GDM1 (cell line): Measurements from ENCODE around the gene ANKRD13A.
A peak's percentile ranks its signal among the peaks of the same experiment; 100 is the strongest.
"Not testable (repeated sequence)": the region's sequence is repeated elsewhere in the genome, so short reads cannot be mapped to it uniquely, and the experiment has no call there.

ENCODE experiments used
- DNase-seq: peaks from one replicate; lab custom pipeline; 2025; lab: John Stamatoyannopoulos, UW

Gene ANKRD13A

DNA sequence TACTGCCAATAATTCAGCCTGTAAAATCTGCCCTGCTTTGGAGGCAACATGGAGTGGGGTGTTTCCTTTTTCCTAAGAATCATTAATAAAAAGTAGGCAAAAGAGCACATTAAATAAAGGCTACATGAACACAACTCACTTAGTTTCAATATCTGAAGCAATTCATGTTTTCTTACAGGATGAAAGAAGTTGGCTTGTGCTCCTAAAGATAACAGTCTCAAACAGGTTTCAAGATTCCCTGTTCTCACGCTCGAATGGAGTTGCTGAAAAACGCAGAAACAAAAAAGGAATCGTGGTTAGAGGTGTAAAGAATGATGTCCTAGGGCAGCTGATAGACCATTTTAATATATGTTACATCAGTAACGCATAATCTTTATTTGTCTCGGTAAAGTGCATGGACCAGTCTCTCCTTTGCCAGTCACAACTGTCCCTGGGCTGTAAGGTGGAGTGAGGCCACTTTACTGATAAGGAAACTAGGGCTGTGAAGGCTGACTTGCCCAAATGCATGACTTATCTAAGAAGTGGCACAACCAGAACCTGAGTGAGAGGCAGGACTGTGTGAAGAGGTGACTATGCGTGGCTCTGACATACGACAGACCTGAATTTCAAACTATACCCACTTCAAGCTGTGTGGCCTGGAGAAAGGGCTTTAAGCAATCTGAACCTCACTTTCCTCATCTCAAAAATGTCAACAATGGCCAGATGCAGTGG lies 15.6 kb upstream of the ANKRD13A start:
- DNase-seq, result no peak

DNA sequence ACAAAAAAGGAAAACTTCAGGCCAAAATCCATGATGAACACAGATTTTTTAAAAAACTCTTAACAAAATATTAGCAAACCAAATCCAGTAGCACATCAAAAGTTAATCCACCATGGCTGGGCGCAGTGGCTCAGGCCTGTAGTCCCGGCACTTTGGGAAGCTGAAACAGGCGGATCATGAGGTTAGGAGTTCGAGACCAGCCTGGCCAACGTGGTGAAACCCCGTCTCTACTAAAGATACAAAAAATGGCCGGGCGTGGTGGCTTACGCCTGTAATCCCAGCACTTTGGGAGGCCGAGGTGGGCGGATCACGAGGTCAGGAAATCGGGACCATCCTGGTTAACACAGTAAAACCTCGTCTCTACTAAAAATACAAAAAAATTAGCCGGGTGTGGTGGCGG lies 13.0 kb upstream of the ANKRD13A start:
- DNase-seq, result not testable (repeated sequence)

DNA sequence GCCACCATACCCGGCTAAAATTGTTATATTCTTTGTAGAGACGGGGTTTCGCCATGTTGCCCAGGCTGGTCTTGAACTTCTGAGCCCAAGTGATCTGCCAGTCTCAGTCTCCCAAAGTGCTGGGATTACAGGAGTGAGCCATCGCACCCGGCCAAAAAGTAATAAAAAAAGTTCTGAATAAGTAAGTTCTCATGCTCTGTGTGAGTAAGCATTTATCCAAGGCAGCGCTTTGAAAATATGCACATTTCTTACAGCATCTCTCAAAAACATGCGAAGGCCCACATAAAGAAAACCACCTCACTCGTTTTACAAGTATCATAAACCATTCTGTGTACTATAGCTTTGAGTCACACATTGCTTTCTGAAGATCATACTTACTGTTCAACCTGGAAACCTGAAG lies 11.6 kb upstream of the ANKRD13A start:
- DNase-seq, result no peak

DNA sequence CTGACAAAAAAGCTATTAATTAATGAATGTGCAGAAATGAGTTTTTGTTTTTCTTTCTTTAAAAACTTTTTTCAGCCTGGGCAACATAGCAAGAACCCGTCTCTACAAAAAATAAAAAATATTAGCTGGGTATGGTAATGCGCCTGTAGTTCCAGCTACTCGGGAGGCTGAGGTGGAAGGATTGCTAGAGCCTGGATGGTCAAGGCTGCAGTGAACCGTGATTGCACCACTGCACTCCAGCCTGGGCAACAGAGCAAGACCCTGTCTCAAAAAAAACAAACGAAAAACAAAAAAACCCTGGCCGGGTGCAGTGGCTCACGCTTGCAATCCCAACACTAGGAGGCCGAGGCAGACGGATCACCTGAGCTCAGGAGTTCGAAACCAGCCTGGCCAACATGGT lies 11.0 kb upstream of the ANKRD13A start:
- no peak for DNase-seq

DNA sequence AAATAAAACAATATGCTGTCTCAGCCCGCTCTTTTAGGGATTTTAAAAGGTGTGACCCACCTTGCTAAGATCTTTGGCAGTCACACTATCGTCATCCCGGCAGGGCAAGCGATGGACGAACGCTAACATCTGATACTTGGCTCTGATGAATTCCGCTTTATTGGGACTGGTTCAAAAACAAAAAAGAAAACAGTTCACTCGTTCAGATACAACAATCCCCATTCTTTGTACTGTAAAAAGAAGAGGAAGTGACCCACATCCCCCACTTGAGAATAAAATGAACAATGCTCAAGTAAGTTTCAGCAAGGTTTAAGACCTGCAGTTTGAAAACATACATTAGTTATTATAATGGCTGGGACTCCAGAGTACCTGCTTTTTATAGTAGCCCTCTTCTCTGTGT lies 10.3 kb upstream of the ANKRD13A start:
- DNase-seq, result no peak

DNA sequence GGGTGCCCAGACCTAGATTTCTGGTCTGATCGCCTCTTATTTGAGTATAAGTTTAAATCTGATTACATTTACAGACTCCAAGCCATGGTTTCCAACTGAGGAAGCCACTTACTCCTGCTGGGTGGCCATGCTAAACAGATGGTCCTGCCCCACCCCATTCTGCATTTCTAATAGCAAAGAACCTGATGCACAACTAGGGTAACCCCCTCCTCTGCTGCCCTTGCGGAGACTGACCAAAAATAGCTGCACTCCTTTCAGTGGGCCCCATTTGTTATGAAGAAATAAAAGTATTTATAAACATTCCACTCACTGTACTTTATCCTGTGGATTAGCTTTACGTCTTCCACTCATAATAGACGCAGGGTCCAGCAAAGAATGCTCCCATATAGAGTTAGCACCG lies 9.8 kb upstream of the ANKRD13A start:
- no peak for DNase-seq

DNA sequence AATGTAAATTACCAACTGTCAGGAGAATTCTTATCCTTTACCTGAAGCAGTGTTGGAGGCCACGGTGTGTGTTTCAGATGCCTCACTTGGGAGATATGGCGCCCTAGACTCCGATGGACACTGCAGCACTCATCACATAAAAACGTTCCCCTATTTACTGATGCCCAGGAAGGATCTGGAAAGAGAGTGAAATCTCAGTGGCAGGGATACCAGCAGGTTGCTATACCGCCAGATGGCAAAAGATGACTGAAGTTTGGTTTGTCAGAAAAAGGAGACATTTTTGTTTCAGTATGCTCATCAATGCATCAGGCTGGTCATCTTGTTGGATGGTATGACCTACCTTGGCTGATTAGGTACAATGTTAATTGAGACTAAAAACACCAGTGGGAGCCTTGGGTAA lies 7.6 kb upstream of the ANKRD13A start:
- DNase-seq, result no peak

DNA sequence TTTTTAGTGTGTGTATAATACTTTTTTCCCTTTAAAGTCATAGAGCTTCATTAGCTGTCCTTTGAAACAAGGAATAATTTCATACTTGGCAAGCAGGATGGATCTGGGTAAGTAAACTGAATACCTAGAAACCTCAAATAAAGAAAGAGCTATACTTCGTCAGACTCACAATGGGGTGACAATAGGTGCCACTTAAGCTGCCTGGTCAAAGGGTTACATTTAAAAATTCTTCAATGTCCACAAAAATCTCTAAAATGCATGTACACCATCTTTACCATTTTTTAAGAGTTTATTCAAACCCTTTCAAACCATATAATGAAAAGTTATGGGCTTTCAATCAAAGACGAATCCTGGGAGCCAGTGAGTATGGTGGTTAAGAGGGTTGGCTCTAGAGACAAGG lies 6.1 kb upstream of the ANKRD13A start:
- DNase-seq, result no peak

DNA sequence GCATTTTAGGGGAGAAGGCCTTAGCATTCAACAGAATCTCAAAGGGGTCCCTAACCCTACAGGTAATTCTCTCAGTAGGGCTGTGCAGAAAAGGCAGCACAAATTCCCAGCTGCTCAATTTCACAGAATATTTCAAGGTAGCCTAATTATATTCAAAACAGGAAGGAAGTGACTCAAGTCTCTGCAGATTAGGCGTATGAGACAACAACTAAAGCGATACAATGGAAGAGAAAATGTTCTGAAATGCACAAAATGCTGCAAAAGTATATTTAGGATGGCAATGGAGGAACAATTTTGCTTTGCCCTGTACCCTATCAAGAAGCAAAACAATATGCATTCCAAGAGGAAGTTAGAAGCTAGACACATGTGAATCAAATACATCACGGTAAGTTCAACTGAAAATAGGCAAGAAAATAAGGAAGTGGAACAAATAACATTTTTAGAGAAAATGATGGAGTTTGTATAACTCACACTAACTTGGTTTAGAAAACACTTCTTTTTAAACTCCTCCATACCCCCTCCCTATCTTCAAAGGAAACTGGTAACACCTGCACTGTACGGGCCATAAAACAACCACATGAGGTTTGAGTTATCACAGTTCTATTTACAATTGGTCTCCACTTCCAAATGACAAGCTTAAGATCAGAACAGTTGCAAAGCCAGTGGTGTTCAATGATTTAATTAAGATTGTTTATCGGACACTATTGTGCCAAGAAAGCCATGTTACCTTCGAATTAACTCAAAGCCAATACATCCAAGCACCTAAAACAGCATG lies 4.6 kb upstream of the ANKRD13A start:
- DNase-seq, result no peak

DNA sequence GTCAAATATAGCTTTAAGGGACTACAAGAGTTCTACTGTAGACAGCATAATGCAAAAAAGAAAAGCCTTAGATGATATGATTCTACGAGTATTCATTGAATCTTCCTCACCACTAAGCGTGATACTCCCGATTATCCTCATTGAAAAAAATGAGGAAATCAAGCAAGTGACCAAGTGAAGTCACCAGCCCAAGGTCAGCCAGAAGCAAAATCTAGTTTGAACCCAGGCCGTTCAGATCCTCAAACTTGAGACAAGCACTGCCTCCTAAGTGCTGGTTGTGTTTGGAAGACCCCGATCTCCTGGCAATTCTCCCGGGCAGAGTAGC lies 3.9 kb upstream of the ANKRD13A start:
- DNase-seq, result no peak

DNA sequence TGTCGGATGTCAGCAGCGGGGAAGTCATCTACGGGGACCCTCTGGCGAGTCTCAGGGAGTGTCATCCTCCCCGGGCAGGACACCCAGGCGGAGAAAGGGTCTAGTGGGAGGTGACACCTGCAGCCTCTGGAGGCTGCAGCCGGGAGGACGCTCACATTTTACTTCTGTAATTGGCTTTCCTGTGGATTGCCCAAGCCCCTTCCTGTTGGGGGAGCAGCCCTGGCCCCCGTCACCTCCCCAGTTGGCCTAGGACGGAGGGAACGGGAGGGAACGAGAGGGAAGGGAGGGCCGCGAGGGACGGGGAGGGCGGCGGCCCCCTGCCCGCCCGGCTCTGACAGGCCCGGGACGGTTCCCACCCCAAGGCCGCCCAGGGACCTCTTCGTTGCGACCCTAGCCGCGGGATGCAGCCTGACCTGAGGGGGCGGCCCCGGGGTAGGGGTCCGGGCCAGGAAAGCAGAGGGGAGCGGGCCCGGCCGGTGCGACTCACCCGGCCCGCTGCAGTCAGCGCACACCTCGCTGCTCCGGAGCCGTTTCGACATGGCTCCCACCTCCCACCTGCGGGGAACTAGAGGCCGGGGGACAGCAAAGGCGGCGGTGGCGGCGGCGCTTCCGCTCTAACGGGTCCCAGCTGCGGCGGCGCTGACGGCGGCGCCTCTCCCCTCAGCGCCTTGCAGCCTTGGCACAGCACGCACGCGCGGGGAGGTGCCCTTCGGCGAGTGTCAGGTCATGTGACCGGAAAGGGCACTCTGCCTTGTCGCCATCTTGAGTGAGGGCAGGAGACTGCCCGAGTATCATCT lies 3.3 kb upstream of the ANKRD13A start, which contains the start of gene GIT2:
TSS of gene GIT2 (minus strand) at position 683 of the 797 bp plus-strand sequence. CDS start at position 539, 144 bp downstream.
- peak; percentile 90 for DNase-seq

DNA sequence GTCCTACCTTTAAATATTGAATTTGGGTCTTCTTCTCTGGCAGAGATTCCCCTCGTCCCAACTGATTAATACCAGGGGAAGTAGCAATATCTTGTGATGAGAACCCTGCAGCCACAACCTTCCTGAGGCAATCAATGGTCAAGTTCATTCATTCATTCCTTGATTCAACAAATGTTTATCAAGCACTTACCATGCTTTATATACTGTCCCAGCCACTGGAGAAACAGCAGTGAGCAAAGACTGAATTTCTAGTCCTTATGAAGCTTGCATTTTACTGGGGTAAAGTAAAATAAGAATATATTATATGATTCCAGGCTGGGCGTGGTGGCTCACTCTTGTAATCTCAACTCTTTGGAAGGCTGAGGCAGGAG lies 2.8 kb upstream of the ANKRD13A start:
- DNase-seq, result no peak

DNA sequence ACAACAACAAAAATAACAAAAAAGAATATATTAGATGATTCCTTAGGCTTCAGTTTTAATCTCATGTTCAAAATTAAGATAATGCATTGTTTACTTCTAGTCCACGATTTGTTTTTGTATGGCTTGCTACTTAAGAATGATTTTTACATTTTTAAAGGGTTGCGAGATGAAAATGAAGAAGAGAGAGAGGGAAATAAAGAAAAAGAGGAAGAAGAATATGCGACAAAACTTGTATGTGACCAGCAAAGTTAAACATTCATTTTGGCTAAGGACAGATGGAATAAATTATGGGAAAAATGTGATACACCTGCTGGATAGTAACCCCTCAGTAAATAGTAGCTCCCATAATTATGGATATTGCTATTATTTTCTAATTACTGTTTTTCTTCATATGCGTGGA lies 1.8 kb upstream of the ANKRD13A start:
- DNase-seq, result no peak

DNA sequence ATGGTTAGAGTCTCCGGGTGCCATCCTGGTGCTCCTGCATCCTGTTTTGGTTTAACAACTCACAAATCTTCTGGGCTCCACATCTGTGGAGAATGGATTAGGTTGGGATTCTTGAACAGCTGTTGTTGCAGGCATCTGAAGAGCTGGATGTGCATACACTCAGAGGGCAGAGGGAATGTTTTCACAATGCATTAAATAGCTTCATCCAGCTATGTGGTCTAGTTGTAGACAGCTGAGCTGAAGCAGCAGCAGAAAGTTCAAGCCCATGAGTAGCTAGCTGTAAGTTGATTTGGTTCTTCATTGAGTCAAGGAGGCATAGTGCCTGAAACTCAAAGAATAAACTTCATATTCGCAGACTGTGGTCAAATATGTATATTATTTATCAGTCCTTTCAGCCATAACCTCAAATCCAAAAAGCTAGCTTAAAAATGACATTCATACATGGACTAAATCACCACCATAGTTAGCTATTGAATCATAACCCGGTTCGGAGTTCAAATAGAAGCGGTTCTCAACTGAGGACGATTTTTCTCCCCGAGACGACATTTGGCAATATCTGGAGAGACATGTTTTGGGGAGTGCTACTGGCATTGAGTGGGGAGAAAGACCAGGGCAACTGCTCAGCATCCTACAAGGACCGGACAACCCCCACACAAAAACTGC lies 858 bp upstream of the ANKRD13A start:
- DNase-seq, result no peak

DNA sequence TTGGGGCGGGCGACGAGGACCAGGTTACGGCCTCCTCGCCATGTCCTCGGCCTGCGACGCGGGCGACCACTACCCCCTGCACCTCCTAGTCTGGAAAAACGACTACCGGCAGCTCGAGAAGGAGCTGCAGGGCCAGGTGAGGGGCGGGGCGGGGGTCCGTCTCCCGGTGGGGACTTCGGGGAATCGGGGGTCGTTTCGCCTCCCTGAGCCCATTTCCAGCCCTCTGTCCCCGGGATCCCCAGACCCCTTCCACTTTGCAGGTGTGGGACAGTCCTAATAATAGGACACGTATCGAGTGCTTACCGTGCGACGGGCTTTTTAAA lies 380 bp downstream of the ANKRD13A start:
- DNase-seq, result no peak

DNA sequence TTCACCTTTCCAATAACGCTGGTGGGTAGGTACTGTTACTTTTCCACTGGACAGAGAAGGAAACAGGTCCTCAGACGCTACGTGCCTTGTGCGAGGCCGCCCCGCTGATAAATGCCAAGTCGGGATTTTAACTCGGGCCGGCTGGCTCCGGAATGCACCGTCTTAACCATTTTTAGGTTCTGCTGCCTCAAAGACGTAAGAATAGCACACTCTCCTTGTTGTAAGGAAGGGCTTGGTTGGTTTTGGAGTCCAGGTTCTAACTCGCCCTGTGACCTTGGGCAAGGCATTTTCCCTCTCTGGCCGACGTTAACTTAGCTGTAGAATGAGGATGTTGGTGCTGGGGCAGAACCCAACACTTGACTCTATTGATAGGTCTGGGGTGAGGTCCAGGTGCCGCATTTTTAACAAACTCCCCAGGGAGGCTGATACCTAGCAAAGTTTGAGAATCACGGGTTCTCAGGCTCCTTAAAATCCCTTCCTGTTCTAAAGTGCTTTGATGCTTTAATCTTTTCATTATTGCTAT lies 814 bp downstream of the ANKRD13A start:
- DNase-seq, result no peak

DNA sequence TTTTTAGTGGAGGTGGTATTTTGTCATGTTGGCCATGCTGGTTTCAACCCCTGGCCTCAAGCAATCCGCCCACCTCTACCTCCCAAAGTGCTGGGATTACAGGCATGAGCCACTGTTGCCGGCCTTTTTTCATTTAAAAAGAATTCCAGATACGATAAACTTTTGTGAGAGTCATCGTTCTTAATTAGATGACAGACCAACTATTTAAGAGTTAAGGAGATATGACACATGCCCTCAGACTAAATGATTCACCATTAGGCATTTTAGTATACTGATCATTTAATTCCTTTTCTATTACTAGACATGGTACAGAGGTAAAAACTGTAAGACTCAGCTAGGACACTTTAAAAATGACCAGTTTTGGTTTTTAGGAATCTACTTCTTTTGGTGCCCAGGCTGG lies 2.4 kb downstream of the ANKRD13A start:
- DNase-seq, result no peak

DNA sequence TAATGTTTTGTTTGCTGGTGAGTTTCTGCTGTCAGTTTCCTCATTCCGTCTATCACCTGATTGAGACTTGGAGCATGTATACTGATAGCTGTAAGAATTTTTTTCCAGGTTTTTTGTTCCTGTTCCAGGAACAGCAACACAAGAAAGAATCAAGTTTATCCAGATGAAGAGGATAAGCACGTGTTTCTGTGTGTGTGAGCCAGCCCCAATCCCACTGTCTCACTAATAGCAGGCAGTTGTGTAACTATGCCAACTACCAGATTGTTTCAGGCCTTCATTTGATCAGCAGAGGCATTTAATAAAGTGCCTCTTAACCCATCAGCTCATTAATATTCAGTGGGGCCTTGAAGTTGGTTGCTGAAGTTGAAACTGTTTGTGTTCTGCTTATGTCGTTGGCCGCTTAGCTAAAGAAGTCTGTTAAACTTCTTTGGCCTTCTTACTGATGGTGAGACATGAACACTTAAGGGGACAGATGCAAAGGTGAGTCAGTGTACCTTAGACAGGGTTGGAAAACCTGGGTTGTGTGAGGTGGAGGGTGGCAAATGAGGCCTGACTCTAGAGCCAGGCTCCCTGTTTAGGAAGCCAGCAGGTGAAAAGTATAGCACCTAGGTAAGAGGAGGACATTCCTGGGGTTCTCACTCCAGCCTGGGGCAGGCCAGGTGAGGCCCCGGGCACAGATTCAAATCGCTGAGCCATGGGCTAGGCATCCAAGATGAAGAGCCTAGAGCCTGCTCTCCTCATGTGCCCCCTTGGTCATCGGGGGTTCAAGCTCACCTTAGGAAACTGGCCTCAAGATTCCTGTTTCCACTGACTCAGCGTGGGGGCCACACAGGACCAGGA lies 3.7 kb downstream of the ANKRD13A start:
- DNase-seq, result no peak

DNA sequence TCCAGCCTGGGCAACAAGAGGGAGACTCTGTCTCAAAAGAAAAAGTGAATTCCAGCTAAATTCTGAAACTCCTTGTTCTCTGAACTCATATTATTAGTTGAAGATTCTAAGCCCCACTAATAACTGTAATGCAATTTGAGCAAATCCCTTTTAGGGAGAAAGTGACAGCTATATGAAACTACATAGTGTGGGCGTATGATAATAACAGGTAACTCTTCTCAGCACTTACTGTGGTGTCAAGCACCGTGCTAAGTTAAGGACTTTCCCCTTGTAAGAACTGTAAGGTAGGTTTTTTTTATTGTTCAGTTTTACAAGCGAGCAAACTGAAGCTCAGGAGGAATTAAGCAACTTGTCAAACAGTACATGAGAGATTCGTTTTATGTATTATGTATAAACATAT lies 5.4 kb downstream of the ANKRD13A start:
- DNase-seq, result no peak

DNA sequence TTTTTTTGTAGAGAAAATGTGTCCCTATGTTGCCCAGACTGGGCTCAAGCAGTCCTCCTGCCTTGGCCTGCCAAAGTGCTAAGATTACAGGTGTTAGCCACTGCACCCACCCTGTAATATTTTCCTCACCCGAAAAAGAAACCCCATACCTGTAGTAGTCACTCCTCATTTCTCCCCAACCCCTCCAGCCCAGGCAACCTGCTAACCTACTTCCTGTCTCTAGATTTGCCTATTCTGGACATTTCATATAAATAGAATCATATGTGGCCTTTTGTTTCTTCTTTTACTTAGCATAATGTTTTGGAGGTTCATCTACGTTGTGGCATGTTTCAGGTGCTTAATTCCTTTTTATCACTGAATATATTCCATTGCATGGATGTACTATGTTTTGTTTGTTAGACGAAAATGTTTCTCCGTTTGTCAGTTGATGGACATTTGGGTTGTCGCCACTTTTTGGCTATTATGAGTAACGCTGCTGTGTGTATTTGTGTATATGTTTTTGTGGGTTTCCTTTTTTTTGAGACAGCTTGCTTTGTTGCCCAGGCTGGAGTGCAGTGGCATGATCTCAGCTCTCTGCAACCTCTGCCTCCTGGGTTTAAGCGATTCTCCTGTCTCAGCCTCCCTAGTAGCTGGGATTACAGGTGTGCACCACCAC lies 6.2 kb downstream of the ANKRD13A start:
- no peak for DNase-seq

DNA sequence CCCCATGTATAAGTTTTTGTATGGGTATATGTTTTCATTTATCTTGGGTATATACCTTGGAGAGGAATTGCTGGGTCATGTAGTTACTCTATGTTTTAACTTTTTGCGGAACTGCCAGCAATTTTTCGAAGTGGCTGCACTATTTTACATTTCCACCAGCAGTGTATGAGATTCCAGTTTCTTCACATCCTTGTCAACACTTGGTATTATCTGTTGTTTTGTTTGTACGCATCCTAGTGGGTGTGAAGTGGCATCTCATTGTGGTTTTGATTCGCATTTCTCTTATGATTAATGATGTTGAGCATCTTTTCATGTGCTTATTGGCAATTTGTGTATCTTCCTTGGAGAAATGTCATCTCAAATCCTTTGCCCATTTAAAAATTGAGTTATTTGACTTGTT lies 6.9 kb downstream of the ANKRD13A start:
- no peak for DNase-seq
